ENCODE results near the gene GPR78. TPM values are rescaled to one million over a fixed set of nuclear protein-coding genes. Genes with fewer than 3 reads are reported as not detected.
A peak's percentile ranks its signal among the peaks of the same experiment; 100 is the strongest.

The GPR78 gene
- not detected in 2 replicates for total RNA-seq (2014; rRNA removed; shearing (Covaris generic))
- not detected in 2 replicates for polyA plus RNA-seq (2014; cell fraction: nucleus; rRNA removed)

- peak; percentile 18 for DNase-seq (ENCODE audit: extremely low read depth, low read depth)
Observed at GRCh38 chr4:8580321-8581093, at the start of gene GPR78. Gene GPR78, plus strand, starts transcription at chr4:8580392. Its CDS starts 591 bp downstream, at chr4:8580983.

- DNase-seq (ENCODE audit: extremely low read depth, low read depth) = no peak
Observed at GRCh38 chr4:8532245-8532781, 47.9 kb upstream of the GPR78 start.

DNA sequence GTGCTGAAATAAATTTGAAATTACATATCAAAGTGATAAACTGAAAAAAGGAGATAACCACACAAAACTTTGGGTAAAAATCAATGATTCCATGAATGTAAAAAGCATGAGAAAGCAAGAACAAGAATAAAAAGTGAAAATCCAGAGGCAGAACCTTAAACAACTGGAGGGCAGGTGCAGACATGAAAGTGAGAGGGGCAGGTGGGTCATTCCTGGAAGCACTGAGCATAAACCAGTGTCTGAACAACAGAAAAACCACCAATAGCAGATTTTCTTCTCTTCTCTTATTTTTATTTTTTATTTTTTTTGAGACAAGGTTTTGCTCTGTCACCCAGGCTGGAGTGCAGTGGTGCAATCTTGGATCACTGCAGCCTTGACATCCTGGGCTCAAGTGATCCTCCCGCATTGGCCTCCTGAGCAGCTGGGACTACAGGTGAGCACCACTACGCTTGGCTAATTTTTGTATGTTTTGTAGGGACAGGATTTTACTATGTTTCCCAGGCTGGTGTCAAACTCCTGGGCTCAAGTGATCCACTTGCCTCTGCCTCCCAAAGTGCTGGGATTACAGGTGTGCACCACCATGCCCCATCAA is 46.8 kb upstream of the GPR78 start:
- no peak for DNase-seq (ENCODE audit: extremely low read depth, low read depth)

DNA sequence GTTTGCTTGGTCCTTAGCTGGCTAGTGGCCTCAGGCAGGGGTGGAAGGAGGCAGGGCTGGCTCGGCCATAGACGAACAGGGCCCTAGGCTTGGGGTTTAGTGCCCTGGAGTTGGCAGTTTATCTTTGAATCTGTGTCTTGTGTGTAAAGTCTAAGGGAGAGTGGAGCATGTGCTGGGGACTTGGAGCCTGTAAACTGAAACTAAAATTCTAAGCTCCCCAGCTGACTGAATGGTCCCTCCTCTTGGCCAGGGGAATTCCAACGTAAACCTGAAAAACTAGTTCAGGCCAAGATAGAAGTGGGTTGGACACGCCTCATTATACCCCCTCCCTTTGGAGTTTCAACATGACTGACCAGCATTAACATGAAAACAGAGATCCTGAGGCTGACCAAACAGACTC is 46.1 kb upstream of the GPR78 start:
- DNase-seq (ENCODE audit: extremely low read depth, low read depth) = no peak

DNA sequence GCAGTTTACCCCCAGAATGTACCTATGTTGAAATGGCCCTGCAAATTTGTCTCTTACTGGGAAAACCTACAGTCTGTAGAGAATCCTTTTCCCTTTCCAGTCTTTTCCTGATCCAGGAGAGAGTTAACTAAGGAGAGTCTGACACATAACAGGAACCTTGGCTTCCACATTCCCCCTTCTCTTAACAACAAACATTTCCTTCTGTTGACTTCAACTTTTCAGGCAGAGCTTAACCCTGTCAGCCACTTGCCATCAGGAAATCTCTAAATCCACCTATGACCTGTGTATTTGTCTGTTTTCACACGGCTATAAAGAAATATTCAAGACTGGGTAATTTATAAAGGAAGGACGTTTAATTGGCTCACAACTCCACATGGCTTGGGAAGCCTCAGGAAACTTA is 45.6 kb upstream of the GPR78 start:
- DNase-seq (ENCODE audit: extremely low read depth, low read depth) = no peak

- DNase-seq (ENCODE audit: extremely low read depth, low read depth) = no peak
Observed at GRCh38 chr4:8536467-8536866, 43.7 kb upstream of the GPR78 start.

DNA sequence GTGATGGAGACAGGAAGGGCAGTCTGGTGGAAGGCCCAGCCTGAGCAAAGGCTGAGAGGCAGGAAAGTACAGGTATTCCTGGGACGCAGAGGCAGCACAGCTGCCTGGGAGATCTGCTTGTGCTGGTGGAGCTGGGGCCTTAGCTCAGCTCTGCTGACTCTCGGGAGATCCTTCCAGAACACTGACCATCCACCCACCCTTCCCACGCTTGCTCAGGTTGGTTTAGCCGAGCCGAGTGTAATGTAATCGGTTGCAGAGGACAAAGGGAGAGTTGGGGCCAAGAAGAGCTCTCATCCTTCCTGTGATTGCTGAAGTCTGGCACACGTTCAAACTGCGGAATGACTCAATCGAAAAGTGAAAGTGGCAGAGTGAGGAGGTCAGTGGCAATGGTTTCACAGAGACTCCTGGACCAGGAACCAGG is 43.1 kb upstream of the GPR78 start:
- peak; percentile 50 for DNase-seq (ENCODE audit: extremely low read depth, low read depth)

DNA sequence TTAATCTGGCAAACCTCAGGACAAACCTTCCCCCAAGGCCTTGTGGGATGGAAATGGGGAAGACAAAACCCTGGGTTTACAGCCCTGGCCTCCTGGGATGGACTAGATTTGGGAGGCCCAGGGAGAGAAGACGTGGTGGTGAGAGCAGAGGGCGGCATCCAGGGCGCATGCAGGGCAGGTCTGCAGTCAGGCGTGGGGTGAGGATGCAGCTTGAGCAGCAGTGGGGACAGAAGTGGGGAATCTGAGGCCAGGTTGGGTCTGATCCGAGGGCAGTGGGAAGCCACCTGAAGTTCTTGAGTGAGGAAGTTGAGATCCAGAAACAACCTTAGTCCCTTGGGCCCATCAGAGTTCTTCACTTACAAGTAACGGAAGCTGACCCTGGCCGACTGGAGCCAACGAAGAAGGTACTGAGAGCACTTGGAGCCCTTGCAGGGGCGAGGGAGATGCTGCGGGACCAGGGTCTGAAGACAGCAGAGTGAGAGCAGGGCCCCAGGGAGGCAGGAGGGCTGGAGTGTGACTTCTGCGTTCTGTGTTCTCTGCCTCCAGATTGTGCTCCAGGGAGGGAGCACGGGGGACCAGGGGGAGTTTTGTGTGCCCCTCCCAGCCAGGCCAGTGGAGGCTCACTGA is 42.0 kb upstream of the GPR78 start:
- no peak for DNase-seq (ENCODE audit: extremely low read depth, low read depth)

- peak; percentile 3 for DNase-seq (ENCODE audit: extremely low read depth, low read depth)
Observed at GRCh38 chr4:8538703-8539567, 41.3 kb upstream of the GPR78 start.

- no peak for DNase-seq (ENCODE audit: extremely low read depth, low read depth)
Observed at GRCh38 chr4:8539661-8540060, 40.5 kb upstream of the GPR78 start.

DNA sequence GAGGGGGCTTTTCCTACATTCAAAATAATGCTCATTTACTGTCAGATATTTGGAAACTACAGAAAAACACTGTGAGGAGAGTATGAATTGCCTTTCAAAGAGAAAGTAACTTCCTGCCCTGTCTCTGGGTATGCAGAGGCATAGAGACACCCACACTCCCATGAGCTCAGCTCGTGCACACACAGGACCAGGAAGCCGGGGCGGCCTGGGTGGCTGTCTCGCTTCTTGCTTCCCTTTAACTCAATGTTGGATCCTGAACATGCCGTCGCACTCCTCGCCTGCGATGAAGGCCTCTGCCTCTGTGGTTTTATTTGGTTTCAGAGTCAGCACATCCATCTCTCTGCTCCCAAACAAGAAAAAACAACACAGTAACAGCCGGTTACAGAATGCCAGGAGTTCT is 40.1 kb upstream of the GPR78 start:
- no peak for DNase-seq (ENCODE audit: extremely low read depth, low read depth)

DNA sequence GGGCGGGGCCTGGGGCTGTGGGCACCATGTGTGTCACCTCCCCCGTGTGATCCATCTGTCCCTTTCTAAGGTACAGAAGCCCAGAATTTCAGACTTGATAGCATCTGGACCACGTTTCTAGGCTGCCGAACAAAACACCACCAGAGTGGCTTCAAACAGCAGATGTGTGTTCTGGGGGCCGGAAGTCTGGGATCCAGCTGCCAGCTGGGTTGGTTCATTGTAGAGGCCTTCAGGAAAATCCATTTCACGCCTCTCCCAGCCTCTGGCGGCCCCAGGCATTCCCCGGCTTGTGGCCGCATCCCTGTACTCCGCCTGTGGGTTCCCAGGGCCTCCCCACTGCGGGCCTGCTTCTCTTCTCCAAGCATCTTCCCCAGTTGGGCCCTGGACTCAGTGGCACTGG is 39.6 kb upstream of the GPR78 start:
- no peak for DNase-seq (ENCODE audit: extremely low read depth, low read depth)

GRCh38 chr4:8540991-8541390 is 39.2 kb upstream of the GPR78 start:
- DNase-seq (ENCODE audit: extremely low read depth, low read depth) = no peak

GRCh38 chr4:8541981-8542715 is 38.0 kb upstream of the GPR78 start:
- DNase-seq (ENCODE audit: extremely low read depth, low read depth) = no peak

DNA sequence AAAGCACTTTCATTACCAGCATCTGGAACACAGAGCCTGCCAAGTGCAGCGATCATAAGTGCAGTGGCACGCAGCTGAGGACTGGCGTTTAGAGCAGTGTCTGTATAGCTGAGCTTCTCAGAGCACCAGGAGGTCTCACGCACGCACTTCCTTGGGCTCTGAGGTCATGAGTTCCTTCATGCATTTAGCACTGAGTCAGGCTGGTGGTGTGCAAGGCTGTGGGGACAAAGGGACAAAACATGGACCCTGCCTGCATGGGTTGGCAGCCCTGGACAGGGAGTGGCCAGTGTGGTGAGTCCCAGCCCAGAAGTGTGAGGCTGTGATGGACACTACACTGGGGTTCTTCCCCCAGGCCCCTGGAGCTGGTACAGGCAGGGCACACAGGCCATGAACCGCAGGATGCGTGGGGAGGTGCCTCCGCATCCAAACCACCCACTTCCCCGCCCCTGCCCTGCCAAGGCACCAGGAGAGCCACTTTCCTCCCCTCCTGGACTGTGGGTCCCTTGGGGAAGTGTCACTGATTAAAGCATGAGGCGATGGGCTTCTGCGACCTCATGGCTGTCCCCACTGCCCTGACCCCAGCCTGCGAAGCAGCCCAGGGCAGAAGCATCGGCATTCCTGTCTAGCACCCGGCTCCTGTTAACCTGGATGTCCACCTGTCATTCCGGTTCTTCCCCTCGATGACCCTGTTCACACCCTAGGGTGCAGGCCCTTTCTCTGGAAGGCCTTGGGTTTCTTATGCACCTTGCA is 37.2 kb upstream of the GPR78 start:
- no peak for DNase-seq (ENCODE audit: extremely low read depth, low read depth)

DNA sequence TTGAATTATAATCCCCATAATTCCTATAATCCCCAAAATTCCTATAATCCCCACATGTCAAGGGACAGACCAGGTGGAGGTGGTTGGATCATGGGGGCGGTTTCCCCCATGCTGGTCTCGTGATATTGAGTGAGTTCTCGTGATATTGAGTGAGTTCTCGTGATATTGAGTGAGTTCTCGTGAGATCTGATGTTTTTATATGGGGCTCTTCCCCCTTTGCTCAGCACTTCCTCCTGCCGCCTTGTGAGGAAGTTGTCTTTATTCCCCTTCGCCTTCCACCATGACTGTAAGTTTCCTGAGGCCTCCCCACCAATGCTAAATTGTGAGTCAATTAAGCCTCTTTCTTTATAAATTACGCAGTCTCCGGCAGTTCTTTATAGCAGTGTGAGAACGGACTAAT is 36.6 kb upstream of the GPR78 start:
- DNase-seq (ENCODE audit: extremely low read depth, low read depth) = no peak

GRCh38 chr4:8544282-8544681 is 35.9 kb upstream of the GPR78 start:
- DNase-seq (ENCODE audit: extremely low read depth, low read depth) = no peak

- DNase-seq (ENCODE audit: extremely low read depth, low read depth) = no peak
Observed at GRCh38 chr4:8544741-8545438, 35.3 kb upstream of the GPR78 start.

- no peak for DNase-seq (ENCODE audit: extremely low read depth, low read depth)
Observed at GRCh38 chr4:8545439-8545765, 34.8 kb upstream of the GPR78 start.

Data from NCI-H460 (cell line).